ENCODE results near the gene SLC43A3.
"Not testable (repeated sequence)": the region's sequence is repeated elsewhere in the genome, so short reads cannot be mapped to it uniquely, and the experiment has no call there.

The SLC43A3 gene

DNA sequence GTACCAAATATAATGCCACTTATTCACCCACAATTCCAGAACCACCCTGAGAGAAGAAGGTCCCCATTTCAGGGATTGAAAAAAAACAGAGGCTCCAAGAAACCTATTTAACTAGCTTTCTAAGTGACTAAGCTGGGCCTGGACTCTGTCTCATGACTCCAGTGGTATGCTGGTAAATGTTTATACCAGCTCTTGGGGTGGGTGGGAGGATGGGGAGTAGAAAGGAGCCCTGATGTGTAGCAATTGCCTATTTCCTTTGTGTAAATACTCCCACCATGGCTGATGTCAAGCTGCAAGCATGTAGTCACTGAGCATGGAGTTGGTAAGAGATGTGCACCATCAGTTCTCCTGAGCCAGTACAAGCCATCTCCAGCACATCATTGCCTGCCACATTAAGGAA lies 48.7 kb downstream of the SLC43A3 start:
- DNase-seq (ENCODE audit: low spot score), result no peak

DNA sequence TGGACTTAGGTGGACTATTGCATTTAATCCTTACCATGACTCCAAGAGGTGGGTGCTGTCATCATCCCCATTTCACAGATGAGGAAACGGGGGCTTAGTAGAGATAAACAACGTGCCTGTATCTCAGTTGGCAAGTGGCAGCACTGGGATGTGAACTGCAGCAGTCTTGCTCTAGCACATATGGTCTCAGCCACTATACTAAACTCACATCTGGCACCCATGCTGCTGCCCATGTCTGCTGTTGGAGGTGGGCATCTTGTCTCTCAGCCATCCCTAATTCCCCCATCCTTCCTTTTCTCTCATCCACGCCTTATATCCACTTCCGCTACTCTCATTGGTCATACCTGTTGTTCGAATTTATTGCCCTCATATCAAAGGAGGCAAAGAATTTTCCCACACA lies 49.8 kb downstream of the SLC43A3 start:
- no peak for DNase-seq (ENCODE audit: low spot score)

DNA sequence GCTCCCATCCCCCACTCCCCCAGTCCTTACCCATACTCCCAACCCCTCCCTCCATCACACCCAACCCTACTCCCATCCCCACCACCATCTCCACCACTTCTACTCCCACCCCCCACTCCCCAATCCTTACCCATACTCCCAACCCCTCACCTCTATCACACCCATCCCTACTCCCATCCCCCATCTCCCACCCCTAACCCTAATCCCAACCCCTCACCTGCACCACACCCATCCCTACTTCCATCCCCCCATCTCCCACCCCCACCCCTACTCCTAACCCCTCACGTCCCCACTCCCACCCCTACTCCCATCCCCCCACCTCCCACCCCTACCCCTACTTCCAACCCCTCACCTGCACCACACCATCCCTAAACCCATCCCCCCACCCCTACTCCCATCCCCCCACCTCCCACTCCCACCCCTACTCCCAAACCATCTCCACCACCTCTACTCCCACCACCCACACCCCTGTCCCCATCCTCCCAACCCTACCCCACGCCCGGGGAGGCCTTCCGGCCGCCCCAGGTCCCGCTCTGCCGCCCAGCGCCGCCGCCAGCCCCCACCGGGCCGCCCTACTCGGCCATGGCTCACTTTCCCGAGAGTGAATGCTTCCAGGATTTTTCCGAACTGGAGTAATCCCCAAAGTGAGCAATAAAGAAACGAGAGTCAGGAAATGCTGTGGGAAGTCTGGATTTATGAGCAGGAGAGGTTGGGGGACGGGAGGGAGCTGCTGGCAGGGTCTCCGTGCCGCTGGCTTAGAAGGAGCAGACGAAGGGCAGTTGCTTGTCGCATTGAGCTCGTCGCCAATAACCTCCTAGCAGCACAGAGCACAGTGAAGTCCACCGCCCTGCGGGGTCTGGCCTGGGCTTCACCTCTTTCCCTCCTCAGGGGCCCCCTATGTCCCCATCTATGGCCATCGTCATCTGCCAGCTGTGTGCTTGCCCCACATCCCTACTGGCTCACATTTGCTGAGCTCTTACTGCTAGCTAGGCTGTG lies 50.5 kb downstream of the SLC43A3 start:
- no peak for DNase-seq (ENCODE audit: low spot score)

DNA sequence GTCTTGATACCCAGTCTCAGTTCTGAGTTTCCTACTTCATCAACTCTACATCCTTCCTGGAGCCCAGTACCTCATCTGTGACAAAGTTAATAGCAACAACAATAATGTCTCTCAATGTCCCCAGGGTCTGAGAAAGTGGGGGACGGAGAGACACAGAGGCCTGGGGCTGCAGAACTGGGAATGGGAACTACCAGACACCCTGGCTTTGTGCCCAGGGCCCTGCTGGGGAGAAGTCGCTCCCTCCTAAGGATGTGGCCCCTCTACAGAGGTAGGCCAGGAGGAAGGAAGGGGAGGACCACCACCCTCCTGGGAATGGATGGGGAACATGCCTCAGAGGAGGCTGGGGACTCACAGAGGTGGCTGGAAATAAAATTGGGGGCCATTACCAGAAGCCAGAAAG lies 51.4 kb downstream of the SLC43A3 start:
- no peak for DNase-seq (ENCODE audit: low spot score)

DNA sequence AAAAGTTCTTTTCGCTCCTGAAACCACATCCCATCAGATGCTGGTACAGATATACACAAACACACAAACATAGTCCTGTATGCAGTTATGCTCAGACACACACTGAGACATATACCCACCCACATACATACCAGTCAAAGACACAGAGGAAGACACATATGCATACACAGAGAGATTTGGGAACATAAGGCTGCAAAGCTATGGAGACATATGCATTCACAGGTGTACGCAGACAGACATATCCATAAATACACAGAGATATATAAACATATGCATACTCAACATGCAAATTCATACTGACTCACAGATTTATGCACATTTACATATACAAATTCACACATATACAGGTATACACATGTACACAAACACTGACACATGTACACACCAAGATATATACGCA lies 52.0 kb downstream of the SLC43A3 start:
- no peak for DNase-seq (ENCODE audit: low spot score)

DNA sequence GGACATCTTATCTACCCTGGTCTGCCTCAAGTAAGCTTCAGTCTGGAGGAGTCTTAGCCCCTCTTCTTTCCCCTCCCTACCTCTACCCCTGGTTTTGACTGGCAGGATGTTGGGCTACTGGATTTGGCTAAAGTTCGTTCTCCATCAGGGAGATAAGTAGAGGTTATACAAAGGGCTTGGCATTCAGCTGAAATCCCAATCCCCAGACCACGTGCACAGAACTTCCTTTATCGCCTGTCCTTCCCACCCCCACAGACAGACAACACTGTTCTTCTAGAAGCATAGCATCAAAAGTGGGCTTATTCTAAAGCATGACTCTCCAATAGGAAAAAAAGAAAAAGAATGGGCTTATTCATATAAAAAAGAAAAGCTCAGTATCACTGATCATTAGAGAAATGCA lies 53.8 kb downstream of the SLC43A3 start:
- no peak for DNase-seq (ENCODE audit: low spot score)

DNA sequence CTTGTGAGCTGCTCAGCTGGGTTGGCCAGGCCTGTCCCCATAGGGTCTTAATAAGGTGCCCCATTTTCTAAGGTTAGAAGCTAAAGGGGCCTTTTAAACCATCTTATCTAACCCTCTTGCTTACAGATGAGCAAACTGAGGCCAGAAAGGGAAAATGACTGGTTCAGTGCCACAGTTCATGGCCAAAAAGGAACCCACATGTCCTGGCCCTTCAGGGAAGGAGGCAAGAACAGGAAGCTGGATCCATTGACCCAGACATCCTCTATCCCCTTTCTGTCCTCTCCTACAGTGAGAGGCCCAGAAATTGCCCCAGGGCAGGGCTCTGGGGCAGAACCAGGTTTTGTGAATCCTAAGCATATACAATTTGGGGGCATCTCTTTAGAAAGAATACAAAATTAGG lies 56.0 kb downstream of the SLC43A3 start:
- DNase-seq (ENCODE audit: low spot score), result no peak

DNA sequence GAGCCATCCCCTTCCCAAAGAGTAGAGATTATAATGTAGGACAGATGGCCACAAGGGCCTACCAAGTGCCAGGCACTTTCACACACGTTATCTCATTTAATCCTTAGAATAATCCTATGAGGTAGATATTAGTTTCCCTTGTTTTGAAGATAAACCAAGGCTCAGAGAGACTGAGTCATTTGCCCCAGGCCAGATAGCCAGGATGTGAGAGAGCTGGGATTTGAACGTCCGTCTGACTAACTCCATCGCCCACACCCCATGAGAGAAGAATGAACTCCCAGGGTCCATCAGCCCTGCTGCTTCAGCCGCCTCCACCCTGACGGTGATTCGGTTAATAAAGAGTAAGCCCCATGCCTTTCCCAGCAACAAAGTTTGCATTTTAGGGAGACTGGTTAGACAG lies 56.7 kb downstream of the SLC43A3 start:
- DNase-seq (ENCODE audit: low spot score), result no peak

DNA sequence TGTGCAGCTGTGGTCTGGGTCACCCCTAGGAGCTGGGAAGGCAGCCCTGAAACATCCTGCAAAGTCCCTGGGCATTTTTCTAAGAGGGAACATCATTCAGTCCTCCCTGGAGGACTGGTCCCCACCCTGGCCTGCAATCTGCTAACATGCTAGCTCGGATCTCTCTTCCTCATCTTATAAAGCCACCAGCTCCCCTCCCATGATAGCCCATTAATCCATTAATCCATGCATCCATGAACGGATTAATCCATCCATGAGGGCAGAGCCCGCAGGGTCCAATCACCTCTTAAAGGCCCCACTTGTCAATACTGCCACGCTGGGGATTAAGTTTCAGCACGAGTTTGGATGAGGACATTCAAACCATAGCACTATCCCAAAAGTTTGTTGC lies 58.1 kb downstream of the SLC43A3 start:
- DNase-seq (ENCODE audit: low spot score), result no peak

DNA sequence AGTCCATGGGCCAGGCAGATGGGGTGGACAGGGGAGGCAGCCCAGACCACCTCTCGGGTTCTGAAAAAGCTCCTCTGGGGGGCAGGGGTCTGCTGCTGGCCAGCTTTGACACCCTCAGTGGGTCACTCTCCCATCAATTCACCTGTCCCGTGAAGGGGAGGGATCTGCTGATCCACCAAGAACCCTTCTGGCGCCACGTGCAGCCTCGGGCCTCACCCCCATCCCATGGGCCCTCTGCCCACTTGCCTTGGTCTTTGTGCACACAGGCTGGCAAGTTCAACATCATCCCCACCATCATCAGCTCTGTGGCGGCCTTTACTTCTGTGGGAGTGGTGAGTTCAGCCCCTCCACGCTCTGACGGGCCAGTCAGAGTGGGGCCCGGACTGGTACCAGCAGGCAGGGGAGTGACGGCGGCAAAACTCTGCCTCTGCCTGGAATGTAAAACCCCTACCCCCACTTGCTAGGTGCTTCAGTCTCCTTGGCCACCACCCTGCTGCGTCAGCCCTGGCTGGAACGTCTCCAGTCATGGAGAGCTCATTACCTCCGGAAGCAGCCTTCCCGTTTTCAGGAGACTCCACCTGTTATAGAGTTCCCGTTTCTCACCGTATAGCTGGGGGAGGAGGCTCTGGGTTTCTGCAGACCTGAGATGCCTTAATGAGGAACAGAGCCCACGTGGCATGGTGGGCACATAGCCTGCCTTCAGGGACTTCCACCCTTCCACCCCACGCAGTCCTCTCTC lies 58.6 kb downstream of the SLC43A3 start:
- DNase-seq (ENCODE audit: low spot score), result no peak

DNA sequence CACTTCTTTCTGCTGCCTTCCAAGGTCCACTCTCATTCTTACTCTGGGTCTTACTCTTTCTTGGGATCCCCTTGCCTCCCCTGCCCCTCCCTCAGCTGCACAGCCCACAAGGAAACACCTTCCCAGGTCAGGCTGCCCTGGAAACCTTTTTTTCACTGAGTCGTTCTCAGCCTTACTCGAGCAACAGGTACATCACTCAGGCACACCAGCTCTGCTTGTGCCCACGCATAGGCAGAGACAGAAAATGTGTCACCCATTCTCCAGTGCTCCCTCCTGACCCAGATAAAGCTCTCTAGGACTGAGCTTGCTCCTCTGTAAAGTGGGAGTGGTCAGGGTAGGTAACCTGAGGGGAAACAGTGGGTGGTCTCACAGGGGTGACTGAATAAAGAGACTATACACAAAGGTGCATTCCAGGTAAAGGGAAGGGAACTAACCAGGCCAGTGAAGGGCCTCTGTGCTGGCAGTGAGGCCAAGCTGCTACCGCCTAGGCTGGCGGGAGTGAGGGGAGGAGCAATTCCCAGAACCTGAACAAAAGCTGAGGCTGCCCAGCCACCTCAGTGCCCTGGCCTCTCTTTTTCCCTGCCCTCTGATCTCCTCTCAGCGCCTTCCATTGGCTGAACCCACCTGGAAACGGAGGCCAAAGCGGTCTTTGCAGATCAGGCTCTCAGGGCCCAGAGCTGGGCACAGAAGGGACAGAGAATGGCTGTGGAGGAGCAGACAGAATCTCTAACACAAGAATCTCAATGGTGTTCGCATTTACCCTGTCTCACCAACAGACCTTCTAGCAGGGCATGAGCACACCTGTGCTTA lies 61.9 kb downstream of the SLC43A3 start:
- DNase-seq (ENCODE audit: low spot score), result no peak

DNA sequence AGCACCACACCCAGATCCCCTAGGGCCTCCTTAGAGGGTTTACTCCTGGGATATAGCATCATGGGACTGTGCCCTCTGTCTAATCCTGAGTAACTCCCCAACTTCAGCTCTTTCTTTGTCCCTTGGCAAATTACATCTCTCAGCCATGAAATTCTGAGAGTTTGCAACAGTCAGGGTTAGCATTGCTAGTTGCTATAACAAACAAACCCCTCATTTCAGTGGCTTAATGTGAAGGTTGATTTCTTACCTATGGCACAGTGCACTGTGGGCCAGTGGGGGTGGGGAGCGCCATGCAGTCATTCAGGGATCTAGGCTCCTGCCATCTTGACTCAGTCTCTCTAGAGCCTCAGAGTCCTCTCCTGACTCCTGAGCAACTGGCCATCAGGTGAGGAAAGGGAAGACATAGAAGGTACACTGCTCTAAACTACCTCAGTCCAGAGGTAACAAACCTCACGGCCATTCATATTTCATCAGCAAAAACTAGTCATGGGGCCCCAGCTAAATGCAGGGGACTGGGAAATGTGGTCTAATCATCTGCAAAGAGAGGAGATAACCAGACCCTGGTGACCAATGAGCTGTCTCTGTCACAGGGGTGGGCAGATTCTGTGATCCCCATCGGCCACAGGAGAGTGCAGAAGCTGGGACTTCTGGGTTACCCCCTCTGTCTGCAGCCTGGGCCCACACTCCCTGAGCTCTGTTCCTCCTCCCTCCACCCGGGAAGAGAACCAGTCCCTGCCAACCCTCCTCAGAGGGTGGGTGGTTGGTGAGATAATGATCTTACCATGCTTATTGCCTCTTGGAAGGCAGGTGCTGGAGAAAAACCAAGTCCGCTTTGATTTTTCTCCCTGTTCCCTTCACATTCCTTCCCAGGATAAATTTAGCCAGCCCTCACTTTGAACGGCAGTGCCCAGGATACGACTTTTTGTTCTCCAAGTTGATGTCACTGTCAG lies 63.5 kb downstream of the SLC43A3 start:
- no peak for DNase-seq (ENCODE audit: low spot score)

DNA sequence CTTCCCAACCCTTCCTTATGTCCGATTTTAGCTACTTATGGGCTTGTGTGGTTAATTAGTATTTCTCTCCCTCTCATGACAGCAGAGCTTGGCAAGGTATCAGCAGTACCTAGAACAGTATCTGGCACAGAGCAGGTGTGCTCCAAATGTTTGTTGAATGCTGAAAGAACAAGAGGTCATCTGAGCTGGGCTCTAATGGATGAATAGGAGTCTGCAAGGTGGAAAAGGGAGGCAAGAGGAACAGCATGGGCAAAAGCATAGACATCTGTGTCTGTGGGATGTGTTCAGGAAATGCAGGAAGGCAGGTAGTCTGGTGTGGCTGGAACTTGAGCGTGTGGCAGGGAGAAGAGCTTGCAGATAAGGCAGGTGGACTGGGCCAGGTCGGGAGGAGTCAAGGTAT lies 65.0 kb downstream of the SLC43A3 start:
- no peak for DNase-seq (ENCODE audit: low spot score)

DNA sequence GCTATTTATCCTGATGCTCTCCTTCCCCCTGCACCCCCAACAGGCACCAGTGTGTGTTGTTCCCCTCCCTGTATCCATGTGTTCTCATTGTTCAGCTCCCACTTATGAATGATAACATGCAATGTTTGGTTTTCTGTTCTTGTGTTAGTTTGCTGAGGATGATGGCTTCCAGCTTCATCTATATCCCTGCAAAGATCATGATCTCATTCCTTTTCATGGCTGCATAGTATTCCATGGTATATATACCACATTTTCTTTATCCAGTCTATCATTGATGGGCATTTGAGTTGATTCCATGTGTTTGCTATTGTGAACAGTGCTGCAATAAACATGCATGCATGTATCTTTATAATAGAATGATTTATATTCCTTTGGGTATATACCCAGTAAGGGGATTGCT lies 65.5 kb downstream of the SLC43A3 start:
- DNase-seq (ENCODE audit: low spot score), result not testable (repeated sequence)

DNA sequence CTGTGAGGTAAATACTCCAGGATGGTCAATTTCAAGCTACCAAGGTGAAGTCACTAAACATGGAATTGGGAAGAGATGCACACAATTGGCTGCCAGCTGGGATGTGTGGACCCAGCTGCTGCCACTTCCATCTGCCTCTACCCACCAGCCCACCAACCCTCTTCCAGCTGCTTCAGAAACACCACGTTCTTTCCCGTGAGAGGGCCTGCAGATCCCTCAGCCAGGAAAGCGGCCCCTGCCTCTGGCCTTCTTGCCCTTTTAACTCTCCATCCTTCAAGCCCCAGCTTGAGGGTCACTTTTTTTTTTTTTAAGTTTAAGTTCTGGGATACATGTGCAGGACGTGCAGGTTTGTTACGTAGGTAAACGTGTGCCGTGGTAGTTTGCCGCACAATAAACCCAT lies 65.9 kb downstream of the SLC43A3 start:
- no peak for DNase-seq (ENCODE audit: low spot score)

DNA sequence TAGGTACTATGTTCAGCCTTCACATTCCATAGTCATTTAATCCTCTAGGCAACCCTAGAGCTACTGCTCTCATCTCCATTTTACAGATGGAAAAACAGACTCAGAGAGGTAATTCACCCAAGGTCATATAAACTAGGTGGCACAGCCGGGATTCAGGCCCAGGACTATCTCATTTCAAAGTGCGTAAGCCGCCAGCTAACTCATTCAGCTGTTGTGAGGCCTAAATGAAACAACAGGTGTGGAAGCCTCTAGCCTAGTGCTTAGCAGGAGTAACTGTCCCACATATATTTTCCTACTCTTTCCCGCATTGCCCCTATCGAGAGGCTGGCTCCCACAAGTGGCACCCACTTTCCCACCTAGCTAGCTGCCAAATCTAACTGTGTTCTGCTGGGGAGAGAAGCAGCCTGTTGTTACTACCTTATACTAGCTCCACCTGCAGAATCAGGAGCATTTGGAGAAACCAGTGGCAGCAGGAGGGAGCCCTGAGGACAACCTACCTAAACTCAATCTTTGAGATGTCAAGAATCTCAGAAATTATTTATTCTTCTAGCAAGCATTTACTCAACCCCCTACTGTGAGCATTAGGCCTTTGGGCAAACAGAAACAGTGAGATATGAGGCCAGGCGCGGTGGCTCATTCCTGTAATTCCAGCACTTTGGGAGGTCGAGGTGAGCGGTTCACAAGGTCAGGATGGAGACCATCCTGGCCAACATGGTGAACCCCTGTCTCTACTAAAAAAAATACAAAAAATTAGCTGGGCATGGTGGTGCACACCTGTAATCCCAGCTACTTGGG lies 66.8 kb downstream of the SLC43A3 start:
- no peak for DNase-seq (ENCODE audit: low spot score)

DNA sequence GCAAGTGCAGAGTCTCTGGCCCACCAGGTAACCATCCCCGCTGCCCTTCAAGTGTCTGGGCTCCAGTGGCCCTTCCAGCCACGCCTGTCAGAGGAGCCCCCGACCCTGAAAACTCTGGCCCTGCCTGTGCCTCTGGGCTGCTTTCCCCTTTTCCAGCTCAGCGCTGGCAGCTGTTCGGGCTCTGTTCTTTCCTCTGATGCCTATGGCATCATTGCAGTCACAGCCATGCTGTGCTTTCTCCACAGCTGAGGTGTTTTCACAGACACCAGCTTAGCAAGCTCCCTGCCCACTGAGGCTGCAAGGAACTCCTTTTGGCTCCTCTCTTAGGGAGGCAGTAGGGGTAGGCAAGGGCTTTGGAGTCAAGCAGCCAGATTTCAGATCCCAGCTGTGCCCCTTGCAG lies 67.5 kb downstream of the SLC43A3 start:
- DNase-seq (ENCODE audit: low spot score), result no peak

DNA sequence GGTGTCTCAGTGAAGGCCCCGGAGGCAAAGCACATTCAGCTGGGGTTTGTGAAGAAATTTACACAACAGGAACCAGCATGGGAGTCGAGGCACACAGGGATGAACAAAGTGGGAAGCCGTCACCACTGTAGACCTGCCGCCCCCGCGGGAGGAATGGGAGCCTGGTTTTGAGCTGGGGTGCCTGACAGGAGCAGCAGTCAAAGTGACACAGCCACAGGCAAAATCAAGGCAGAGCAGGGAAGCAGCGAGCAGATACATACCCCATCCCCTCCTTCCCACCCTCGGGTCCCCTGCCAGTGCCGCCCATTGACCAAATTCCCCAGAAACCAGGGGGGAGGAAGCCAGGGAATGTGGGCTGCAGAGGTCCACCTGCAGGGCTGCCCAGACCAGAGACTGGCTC lies 67.9 kb downstream of the SLC43A3 start:
- DNase-seq (ENCODE audit: low spot score), result no peak

DNA sequence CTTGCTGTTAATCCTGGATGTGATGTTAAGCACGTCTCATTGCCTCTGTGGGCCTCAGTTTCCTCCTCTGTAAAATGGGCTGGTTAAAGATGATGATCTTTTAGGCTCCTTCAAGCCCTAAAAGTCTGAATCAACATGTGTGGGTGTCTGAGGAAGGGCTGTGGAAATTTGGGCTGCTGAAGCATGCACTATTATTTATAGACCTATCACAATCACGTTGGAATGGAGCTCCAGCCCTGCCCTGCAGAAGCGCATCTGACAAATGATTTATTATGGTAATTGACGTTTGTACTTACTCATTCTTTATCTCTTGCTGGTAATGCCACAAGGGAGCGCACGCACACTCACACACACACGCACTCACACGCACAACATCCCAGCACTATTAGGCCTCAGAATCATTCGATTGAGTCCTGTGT lies 68.4 kb downstream of the SLC43A3 start:
- DNase-seq (ENCODE audit: low spot score), result no peak

DNA sequence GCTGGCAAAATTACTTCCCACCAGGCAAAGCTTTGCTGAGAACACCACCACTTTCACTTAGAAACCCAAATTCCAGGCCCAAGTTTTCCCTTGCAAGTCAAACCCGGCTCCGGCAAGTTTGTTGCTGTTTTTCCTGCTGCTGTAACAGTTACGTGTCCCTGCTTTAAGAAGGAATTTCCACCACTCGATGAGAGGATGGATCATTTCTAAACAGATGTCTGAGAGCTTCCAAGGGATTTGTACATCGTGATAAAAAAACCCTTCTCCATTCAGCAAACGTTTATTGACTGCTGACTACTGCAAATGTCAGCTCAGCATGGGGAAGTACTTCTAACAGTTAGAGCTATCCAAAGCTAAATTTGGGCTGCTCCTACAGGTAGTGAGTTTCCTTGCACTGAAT lies 69.1 kb downstream of the SLC43A3 start:
- no peak for DNase-seq (ENCODE audit: low spot score)
